BJ (cell line): Measurements from ENCODE around the gene NEGR1. TPM values are rescaled to one million over a fixed set of nuclear protein-coding genes. Genes with fewer than 3 reads are reported as not detected.

Source experiments
- CTCF ChIA-PET: fragments of 350-600 bp; formaldehyde crosslinking; extraction: SDS; loops from one replicate; lab custom pipeline; 2021; ENCODE audit warnings: antibody characterized with exemption, inconsistent platforms; lab: Yijun Ruan, JAX
- POLR2A ChIA-PET: fragments of 300-600 bp; sonication (Branson Sonifier 250); formaldehyde crosslinking; extraction: SDS; loops from one replicate; lab custom pipeline; 2021; ENCODE audit warnings: antibody characterized with exemption; lab: Charles Lee
- DNase-seq: peaks from one replicate; pipeline ENCODE4 v3.0.0-alpha.2; 2011; ENCODE audit warnings: low read depth
- H3K27me3 ChIP-seq: 2 replicates; pipeline ENCODE4 v1.6.0; 2011; ENCODE audit warnings: low read length; ENCODE audit not compliant: control insufficient read depth, insufficient read depth
- H3K36me3 ChIP-seq: 2 replicates; pipeline ENCODE4 v1.5.1; 2011; ENCODE audit warnings: low read length; ENCODE audit not compliant: control insufficient read depth, insufficient read depth
- H3K4me3 ChIP-seq: 2 replicates; pipeline ENCODE4 v1.5.1; 2011; ENCODE audit warnings: low read depth, mild to moderate bottlenecking, control low read depth, low read length
- polyA plus RNA-seq: library from polyadenylated mRNA; depleted of rRNA; stranded (reverse); fragments of >200 nt; gene quantifications from 2 replicates; pipeline ENCODE4 v1.2.3, GENCODE V29; 2011
- TF ChIP-seq, protein P1 (sequence below): IDR thresholded peaks from 2 replicates; pipeline ENCODE4 v1.5.1; 2011; ENCODE audit warnings: low read depth, mild to moderate bottlenecking, control low read depth, inconsistent platforms, low read length, moderate library complexity; ENCODE audit not compliant: insufficient read depth

The NEGR1 gene
- polyA plus RNA-seq, 1 experiment = 15.4 TPM

DNA sequence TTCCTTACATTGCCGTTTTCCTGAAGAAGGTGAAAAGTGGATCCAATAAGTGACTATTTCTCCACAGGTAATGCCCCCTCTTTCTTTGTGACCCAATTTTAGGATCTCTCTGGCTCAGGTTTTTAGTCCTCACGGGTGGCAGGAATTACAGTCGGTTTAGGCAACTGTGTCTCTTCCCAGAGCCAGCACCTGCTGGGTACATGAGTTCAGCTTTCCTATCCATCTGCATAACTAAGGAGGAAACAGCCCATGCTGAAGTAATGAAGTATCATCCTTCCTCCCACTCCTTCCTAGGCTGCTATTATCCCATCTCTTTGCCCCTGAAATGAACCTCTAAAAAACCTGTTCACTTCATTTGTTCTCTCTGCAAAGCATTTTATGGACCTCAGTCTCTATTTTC is 544.6 kb downstream of the NEGR1 start:
- POLR2A ChIA-PET = no interaction called here
- Histone ChIP-seq H3K36me3 (no peaks in the 10 kb centered on the region), H3K4me3 (no peak overlapping the region), H3K27me3 (no peaks in the 10 kb centered on the region)
- TF ChIP-seq, protein P1, sequence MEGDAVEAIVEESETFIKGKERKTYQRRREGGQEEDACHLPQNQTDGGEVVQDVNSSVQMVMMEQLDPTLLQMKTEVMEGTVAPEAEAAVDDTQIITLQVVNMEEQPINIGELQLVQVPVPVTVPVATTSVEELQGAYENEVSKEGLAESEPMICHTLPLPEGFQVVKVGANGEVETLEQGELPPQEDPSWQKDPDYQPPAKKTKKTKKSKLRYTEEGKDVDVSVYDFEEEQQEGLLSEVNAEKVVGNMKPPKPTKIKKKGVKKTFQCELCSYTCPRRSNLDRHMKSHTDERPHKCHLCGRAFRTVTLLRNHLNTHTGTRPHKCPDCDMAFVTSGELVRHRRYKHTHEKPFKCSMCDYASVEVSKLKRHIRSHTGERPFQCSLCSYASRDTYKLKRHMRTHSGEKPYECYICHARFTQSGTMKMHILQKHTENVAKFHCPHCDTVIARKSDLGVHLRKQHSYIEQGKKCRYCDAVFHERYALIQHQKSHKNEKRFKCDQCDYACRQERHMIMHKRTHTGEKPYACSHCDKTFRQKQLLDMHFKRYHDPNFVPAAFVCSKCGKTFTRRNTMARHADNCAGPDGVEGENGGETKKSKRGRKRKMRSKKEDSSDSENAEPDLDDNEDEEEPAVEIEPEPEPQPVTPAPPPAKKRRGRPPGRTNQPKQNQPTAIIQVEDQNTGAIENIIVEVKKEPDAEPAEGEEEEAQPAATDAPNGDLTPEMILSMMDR = no peak
- CTCF ChIA-PET = no interaction called here
- no peak for DNase-seq

DNA sequence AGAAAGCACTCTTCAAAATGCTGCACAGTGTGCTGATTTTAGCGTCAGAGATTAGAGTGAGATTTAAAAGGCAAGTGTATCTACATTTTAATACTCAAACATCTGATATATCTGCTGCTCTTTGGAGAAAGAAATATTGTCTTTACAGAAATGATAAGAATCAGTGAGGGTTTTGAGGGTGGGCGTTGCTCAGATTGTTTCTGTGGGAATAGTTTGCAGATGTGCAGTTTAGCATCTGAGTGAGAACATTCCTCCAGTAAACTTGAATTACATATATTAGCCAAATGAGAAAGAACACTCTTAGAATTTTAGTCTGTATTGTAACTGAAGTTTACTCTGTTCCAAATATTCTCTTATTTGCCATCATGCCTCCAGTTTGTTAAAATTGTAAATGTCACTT is 549.2 kb downstream of the NEGR1 start:
- Histone ChIP-seq H3K27me3 (no peaks in the 10 kb centered on the region), H3K36me3 (no peaks in the 10 kb centered on the region), H3K4me3 (no peak overlapping the region)
- DNase-seq = no peak
- ChIA-PET CTCF (no interaction called here), POLR2A (no interaction called here)
- TF ChIP-seq, protein P1 = no peak

DNA sequence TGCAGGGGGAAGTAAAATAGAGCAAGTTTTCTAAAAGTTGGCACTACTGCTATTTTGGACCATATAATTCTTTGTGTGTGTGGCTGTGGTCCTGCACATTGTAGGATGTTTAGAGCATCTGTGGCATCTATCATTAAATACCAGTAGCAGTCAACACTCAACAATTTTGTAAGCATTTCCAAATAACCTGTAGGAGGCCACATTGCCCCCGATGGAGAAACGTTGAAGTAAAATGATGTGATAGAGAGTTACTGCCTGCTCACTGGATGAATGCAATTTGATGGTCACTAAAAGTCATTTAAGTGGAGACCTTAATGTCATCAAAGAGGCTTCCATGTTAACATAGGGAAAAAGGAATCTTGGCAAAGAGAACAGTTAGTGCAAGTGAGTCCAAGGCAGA is 560.8 kb downstream of the NEGR1 start:
- POLR2A ChIA-PET = no interaction called here
- CTCF ChIA-PET = no interaction called here
- TF ChIP-seq, protein P1 = no peak
- H3K4me3 ChIP-seq = no peak overlapping the region
- DNase-seq = no peak
- no peaks in the 10 kb centered on the region for H3K27me3 ChIP-seq
- no peaks in the 10 kb centered on the region for H3K36me3 ChIP-seq

DNA sequence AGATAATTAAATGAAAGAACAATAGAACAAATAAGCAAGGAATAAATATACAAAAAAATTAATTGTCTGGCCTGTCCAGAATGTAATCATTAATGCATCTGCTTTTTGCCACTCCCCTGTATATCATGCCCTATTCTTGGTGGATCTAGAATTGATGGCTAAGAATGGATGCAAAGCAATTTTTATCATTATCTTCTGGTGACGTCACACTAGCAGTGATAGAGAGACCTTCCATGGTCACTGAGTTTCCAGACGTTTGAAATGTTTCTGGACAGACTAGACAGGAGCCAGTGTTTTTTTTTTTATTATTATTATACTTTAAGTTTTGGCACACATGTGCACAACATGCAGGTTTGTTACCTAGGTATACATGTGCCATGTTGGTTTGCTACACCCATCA is 563.0 kb downstream of the NEGR1 start:
- ChIA-PET CTCF (interaction anchor here (0.6 kb wide), 1 partner anchor 140 kb away, joined by 3 read pairs; no protein-coding TSS in a partner anchor), POLR2A (no interaction called here)
- TF ChIP-seq, protein P1 = no peak
- Histone ChIP-seq H3K27me3 (no peaks in the 10 kb centered on the region), H3K36me3 (no peaks in the 10 kb centered on the region), H3K4me3 (no peak overlapping the region)
- no peak for DNase-seq

DNA sequence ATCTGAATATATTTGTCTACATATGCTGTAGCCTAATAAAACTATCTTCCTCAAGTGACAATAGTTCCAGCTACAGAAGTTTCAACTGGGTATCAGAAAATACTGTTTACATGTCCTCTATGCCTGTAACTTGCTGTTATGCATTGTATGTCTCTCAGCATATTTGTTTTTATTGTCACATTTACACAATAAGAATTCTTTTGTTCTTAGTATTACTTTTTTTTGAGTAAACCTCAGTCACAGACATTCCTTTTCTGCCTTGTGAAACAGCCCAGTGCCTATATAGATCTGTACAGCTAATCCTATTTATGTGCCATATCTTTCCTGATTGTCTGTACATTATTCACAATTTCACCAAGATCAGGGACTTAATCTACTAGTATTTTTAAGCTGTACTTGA is 565.2 kb downstream of the NEGR1 start:
- TF ChIP-seq, protein P1 = no peak
- POLR2A ChIA-PET = no interaction called here
- no peak for DNase-seq
- no peak overlapping the region for H3K4me3 ChIP-seq
- H3K27me3 ChIP-seq = no peaks in the 10 kb centered on the region
- H3K36me3 ChIP-seq = no peaks in the 10 kb centered on the region
- CTCF ChIA-PET = interaction anchor here (0.6 to 0.8 kb wide), 2 partner anchors 11 to 191 kb away, joined by 3 read pairs; no protein-coding TSS in a partner anchor
